NCI-H187 treated with DMSO at 0.1 percent for 48 hours (cell line): ENCODE data around the gene FGF5.
"Not testable (repeated sequence)": the region's sequence is repeated elsewhere in the genome, so short reads cannot be mapped to it uniquely, and the experiment has no call there.

Source experiments
- DNase-seq: peaks from one replicate; lab custom pipeline; 2025; lab: John Stamatoyannopoulos, UW

Gene FGF5, protein sequence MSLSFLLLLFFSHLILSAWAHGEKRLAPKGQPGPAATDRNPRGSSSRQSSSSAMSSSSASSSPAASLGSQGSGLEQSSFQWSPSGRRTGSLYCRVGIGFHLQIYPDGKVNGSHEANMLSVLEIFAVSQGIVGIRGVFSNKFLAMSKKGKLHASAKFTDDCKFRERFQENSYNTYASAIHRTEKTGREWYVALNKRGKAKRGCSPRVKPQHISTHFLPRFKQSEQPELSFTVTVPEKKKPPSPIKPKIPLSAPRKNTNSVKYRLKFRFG

DNA sequence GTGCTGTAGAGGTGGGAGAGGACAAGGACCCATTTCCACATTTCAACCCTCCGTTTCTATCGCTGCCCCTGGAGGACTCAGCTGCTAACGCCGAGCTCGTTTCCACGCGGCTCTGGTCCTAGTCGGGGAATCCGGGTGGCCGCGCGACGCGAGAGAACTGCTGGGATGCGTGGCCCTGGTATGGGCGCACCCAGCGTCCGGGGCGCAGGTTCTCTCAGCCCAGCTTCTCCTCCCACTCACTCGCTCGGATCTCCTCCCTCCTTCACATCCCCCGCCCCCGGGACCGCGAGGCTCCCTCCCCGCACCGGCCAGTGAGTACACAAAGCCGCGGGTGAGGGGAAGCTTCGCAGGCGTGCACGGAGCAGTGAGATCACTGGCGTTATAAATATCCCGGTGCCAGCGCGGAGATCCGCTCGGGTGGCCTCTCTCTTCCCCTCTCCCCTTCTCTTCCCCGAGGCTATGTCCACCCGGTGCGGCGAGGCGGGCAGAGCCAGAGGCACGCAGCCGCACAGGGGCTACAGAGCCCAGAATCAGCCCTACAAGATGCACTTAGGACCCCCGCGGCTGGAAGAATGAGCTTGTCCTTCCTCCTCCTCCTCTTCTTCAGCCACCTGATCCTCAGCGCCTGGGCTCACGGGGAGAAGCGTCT is at the start of gene FGF5:
TSS of gene FGF5 (plus strand) at position 412 of the 649 bp plus-strand sequence. CDS start at position 573, 161 bp downstream.
- DNase-seq, result no peak

DNA sequence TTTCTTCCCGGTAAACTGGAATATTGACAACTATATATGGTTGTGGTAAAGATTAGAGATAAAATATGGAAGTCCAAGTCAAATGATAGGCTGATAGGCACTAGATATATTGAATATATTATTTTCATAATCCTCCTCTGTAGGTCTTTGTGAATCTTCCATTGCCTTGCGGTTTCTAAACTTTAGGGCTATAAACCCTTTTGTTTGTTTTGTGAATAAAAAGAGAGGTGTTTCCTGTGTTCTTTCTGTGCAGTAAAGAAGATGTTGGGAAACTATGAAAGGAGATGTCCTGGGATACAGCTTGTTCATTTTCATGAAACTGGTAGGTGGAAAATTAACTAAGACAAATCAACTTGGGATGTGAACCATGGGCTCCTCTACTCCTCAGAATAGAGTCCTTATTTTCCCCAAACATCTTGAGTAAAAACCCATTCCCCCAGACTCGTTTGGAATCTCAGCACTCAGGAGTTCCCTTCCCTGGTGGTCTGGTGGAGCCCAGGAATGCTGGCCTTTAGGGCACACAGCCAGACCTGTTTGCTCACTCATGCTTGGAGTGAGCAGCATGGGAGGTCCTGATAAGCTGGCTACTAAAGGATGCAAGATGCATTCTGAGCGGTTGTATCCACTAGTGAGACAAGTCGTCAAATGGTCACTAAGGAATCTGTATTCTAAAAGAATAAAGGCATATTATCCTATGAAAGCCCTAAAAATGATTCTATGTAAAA is 47.0 kb upstream of the FGF5 start:
- DNase-seq, result no peak

DNA sequence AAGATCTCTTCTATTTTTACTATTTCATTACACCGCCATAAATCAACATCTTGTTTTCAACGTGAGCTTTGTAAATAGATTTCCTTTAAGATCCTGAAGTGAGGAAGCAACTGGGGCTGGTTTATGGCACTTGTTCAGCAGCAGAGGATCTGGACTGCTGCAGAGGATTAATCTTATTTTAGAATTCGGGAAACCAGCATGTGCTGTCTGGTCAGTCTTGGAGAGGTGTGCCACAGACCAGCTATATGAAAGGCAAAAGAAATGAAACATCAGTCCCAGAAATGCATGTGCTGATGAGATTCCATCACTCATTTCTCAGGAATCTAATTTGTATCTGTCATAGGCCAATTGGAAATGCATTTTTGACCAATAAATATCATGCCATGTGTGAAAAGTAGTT is 45.8 kb upstream of the FGF5 start:
- DNase-seq, result no peak

DNA sequence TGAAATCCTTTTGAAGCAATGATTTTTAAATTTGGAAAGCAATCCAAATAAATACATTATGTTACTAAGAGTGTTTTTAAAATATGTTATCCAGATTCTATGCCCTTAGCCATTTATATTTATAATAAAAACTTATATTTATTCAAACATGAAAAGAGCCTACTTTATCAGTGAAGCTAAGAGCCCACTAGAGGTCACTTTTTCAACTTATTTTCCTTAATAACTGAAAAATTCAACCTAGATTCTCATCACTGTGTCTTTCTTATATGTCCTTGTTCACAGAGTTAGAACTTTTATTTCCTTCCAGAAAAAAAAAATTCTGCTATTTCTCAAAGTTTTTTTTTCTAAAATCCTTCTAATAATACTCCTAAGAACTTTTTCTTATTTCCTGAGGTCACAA is 45.3 kb upstream of the FGF5 start:
- no peak for DNase-seq

DNA sequence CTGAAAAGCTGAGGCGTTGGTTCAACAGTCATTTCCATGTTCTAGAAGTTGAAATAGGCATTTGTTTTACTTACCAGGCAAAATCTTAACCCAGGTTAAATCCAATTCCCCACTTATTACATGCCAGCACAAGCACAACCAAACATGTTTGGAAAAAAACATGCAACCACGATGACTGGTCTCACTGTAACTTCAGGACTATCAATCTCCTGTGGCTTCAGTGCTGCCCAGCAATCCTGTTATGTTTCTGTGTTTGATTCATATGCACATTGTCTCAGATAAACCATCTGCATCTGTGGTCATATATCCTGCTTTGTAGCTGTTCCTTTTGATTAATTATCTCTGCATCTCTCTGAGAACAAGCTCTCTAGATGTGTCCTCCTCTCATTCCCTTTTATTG is 40.9 kb upstream of the FGF5 start:
- DNase-seq, result no peak

DNA sequence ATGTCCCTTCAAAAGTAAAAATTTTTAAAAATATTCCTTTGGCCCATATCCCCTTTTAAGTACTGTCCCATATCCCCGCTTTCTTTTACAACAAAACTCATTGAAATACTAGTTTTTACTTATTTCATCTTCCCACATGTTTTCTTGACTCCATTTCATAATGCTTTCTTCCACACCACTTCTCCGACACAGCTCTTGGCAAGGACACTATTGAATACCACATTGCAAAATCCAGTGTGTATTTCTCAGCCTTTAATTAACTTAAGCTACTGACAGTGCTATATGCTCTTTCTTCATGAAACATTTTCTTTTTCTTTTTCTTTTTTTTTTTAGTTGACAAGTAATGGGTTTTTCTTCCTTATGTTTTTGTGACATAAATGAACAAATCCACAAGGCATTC is 40.4 kb upstream of the FGF5 start:
- no peak for DNase-seq

DNA sequence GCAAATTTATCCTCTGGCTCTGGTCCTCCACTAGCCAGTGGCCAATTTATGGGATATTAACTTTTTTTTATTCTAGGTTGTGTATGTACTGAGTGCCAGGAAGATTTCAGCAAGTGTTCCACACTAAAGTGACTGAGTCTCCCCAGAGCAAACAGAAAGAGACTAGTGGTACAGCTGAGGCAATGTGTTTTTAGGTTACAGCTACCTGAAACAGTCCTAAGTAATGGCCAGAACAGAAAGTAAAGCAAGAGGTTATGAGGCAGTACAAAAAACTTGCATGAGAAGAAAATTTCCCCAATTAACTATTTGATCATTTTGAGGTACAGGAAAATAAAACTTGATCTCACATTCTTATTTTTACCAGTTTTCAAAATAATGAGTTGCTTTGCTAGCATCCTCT is 38.0 kb upstream of the FGF5 start:
- DNase-seq, result no peak

DNA sequence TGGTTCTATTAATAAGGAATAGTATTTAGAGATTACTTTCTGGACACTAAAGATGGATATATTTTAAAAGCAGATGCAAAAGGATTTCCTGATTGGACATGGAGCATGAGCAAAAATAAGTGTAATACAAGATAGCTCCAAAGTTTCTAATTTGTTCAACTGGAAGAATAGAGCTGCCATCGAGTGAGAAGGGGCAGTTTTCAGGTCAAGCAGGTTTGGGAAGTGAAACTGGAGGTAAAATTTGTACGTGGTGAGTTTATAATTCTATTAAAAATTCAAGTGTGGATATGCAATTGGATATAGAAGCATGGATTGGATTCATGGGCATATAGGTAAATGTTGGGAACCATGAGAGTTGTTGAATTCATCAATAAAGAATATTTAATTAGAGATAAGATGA is 37.3 kb upstream of the FGF5 start:
- DNase-seq, result no peak

DNA sequence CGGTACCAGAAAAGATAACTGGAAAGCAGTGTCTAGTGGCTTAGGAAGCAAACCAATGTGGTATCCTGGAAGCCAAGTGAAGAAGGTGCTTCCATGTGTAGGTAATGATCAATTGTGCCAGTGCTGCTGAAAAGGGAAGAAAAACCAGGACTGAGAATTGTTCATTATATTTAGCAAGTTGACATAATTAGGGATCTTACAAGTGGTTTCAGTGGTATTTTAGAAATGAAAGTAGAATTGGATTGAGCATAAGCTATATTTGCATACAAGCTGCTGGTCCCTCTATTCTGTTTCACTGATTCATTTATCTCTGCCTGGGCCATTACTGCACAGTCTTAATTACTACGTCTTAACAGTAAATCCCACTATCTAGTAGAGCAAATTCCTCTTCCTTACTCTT is 36.9 kb upstream of the FGF5 start:
- no peak for DNase-seq

DNA sequence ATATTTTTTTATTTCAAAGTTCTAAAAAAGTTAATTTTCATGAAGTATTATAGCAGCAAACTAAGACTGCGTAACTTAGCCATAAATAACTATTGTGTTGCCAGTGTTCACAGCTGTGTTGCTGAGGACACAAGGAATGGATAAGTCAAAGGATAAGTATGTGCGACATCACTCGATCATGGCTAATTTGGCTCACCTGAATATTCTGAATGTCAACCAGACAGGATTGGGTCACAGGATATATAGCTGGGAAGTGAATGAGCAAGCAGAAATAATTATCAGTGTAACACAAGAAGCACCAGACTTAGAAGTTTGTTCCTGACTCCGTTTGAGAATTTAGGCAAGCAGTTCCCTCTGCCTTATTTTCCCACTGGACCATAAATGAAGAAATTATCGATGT is 35.3 kb upstream of the FGF5 start:
- no peak for DNase-seq

DNA sequence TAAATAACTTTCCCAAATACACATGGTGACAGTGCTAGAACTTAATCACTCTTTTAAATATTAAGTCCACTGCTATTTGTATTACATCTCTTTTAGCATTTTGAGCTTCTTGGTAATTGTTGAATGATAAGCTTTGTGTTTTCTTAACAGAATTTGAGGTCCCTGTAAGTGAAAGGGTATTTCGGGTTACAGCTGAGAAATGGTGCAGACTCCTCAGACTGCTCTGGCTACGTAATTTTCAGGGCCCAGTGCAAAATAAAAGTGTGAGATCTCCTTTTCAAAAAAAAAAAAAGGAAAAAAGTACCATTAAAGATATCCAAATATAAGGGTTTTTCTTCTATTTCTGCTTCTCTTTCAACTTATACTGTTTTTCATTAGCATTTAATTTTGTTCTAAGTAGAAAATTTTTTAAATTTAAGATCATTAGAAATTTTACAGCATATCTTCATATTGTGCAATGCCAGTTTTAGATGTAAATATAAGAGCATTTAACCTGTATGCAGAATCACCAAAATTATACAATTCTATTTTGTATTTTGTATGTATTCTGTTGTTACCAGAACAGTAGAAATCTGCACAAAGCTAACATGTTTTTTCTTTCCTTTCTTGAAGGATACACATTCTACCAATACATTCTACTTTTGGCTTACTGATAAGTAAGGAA is 33.6 kb upstream of the FGF5 start:
- DNase-seq, result no peak

DNA sequence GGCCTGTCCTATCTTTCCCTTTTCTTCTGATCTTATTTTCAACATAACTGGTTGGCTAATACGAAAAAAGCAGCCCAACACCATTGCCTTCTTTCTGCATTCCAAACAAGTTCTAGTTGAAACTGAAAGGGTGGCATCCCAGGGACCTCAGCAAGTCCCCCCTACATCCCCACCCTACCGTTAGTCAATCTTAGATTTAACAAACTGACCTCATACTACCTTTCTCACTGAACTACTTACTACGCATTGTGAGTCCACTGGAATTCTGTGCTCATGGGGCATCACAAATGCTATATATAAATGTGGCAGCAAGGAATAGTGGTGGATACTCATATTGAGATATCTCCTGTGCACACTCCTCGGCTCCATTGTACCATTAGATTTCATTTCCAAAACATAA is 33.1 kb upstream of the FGF5 start:
- no peak for DNase-seq

DNA sequence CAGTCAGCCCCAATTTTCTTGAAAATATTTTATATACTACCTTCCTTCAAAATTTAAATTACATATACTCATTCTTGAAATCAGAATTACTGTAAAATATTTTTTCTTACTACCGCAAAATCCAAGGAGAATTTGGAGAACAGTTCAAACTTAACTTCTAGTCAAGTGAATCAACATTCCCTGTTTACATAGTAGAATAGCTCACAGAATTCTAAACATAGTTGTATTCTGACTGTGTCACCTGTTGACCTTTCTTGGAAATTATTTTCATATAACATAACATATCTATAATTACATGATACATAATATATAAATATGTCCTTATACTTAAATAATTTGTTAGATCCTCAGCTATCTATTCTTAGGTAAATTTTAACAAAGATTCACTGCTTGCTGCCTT is 31.0 kb upstream of the FGF5 start:
- DNase-seq, result no peak

DNA sequence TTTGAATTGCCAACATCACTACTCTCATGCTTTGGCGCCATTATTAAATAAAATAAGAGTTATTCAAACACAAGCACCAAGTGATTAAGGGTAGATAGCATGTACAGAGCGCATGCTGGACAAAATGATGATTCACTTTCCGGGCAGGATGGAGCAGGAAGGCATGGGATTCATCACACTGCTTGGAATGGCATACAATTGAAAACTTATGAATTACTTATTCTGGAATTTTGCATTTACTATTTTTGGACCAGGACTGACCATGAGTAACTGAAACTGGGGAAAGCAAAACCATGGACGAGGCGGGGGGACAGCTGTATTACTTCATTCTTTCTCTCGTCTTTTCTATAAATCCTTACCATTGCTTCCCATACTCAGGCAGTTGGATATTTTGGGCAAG is 28.5 kb upstream of the FGF5 start:
- no peak for DNase-seq

DNA sequence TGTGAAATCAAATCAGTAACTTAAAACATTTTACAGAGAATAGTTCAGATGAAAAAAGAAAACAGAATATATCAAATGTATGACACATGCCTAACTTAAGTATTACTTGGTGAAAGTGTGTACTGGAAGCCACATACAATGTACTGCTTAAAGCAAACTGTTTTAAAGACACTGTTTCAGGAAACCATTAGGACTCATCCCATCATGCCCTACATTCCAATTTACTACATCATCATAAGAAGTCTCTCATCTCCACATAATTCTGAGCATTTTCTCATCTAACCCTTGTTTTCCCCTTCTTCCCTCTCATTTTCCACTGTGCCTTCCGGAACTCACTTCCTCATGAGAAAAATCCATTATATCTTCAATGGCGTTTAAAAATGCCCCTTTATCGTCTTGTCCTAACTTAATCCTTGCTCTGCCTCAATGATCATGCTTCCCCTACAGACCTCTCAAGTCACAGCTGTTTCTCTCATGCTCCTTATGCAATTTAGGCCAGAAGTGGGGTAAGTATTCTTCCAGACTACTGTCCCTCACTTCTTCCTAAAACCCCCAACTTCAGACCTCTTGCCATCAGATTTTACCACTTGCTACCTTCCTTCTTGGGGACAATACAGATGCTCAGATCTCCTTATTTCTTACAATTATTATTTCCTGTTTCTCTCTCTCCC is 26.8 kb upstream of the FGF5 start:
- no peak for DNase-seq

DNA sequence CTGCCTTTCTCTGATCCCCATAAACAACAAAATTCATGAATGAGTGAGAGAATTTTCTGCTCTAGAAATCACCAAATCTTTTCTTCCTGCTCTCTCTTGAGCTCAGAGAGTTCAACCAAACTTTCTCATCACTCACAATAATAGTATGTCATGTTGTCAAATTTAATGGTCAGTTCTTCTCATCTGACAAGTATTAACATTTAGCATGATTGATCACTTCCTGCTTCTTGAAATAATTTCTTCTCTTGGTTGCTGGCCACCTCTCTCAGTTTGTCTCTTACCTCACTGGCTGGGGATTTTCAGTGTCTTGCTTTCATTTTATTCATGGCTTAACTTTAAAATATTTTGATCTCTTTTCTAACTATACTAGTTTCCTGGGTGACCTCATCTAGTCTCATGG is 25.5 kb upstream of the FGF5 start:
- DNase-seq, result no peak

DNA sequence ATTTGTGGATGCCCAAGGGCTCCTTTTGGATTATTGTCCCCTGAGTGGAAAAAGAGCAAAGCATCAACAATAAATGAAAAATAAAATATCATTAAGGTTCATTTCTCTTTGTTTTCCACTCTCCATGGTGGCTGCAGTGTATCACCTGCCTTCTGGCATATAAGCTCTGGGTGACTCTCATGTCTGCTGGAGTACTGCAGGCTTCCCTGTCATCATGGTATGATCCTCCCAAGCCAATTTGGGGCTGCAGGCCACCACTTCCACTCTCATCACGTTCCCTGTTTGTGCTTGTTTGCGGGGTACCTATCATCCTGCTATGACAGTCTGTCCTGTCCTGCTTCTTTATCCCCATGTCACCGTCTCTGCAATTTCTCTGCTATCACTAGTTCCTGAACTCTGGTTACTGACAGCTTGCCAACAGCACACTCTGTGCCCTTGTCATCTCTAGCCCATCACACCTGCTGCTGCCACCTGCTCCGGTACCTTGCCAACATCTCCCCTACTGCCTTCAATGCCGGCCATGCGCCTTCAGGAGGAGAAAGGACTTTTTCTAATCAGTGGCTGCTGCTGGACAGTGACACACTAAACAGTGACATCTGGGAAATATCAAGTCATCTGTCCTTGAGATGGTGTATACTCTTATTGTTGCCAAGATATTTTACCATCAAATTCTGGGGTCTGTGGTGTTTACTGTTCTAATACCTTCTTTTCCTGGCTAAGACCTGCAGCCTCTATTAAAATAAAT is 23.0 kb upstream of the FGF5 start:
- no peak for DNase-seq

DNA sequence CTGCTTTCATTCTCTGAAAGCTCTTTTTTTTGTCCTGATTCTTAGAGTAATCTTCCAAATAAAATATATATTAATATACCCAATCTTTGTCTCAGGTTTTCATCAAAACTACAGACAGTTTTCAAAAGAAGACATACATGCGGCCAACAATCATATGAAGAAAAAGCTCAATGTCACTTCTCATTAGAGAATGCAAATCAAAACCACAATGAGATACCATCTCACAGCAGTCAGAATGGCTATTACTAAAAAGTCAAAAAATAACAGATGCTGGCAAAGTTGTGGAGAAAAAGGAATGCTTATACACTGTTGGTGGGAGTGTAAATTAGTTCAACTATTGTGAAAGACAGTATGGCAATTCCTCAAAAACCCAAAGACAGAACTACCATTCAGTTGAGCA is 19.0 kb upstream of the FGF5 start:
- DNase-seq, result not testable (repeated sequence)

DNA sequence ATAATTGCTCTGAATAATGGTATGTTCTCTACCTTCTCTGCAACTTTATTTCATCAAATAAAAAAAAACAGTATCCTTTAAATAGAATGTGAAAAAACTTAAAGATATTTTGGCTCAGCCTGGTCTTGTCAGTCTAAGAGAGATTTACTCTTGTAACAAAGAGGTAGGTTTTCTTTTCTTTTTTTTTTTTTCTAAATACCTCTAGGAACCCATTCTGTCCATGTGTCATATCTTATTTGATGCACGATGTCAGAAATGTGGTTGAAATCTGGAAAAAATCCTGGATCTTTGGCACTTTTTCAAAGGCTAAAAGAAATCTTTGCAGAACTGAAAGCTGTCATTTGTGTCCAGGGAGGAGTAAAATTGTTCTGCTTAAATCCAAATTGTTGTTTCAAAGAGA is 17.3 kb upstream of the FGF5 start:
- DNase-seq, result no peak

DNA sequence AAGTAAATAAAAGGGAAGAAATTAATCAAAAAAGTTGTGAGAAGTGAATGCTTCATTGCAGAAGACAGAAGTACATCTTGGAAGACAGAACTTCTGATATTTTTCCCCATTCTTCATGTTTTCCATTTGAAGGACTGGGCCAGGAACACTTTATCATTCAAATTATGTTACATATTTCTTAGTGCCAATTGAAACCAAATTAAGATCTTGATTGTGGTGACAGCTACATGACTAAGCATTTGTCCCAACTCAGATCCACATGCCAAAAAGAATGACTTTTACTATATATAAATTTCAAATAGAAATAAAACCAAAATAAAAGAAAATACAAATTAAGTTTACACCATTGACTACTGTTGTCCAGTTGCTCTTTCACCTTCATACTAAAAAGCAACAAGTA is 14.0 kb upstream of the FGF5 start:
- no peak for DNase-seq

DNA sequence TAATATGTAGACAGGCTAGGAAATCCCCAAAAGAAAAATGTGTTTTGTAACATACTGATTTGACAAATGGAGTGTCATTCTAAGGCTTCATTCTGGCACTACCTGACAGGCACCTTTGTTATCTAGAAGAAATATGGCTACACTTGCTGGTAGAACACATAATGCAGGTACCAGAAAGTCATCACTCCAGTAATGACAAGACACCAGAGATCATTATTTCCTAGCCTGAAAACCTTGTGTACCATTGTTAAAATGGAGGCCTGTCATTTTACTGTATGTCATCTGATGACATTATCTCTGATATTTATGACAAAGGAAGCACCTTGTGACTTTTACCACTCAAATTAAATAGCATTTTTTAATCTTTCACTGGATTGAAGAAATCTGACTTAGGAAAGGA is 13.5 kb upstream of the FGF5 start:
- DNase-seq, result no peak

DNA sequence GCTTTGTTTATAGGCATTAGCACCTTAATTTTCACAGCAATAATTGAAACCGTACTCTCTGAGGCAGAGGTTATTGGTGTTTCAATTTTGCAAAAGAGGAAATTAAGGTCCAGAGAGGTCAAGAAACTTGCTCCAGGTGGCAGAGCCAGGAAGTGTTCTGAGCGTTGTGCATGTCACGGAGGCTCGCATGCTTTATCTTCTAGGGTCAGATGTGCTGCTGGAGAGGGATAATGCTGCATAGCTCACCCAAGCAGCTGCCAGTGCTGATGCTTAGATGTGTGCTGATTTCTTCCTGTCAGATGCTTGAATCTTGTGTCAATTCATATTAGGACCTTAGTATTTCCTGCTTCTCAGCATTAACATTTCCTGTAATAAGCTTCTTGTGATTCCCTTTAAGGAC is 13.0 kb upstream of the FGF5 start:
- no peak for DNase-seq
